ENCODE data around the gene NLRP9. TPM values are rescaled to one million over a fixed set of nuclear protein-coding genes. Genes with fewer than 3 reads are reported as not detected.
A peak's percentile ranks its signal among the peaks of the same experiment; 100 is the strongest.
"Not testable (repeated sequence)": the region's sequence is repeated elsewhere in the genome, so short reads cannot be mapped to it uniquely, and the experiment has no call there.

Gene NLRP9
- total RNA-seq = under 1 TPM in 2 of 6 donors, not detected in 4; 0.09 to 0.12 TPM
- under 1 TPM; 0.04 to 0.05 TPM for polyA plus RNA-seq

DNA sequence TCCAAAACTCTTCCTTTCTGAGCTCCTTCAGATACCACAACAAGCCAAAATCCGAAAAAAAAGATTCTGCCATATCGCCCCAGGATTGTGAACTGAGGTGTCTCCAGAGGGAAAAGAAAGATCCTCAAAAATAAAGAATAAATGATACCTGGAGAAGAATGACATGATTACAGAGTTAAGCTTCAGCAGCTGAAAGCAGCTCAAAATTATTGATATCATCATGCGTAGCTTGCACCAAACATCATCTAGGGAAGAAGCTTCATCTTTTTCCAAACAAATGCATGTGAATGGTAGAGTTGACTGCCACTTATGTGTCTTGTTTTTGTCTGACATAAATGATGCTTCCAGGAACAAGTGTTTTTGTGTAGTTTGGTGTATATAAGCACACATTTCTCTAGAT, at the start of gene NLRP9:
Gene NLRP9 (minus strand): TSS at position 101 of the 400 bp plus-strand sequence. CDS start 28 bp downstream, at position 73.
- DNase-seq = no peak
- H3K36me3 ChIP-seq = no peaks in the 10 kb centered on the region

DNA sequence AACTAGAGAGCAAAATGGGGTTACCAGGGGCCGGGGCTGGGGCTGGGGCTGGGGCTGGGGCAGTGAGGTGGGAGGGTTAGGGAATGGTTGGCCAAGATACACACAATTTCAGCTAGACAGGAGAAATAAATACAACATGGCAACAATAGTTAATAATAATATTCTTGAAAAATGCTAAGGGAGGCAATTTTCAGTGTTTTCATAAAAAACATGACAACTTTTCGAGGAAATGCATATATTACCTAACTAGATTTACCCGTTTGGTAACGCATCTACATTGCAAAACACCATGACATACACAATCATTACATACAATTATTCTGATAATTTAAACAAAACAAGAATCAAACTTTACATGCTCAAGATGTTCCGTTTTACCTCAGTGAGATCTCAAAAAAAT, 42.9 kb upstream of the NLRP9 start:
- Histone ChIP-seq H3K9me3 (no peaks in the 10 kb centered on the region), H3K4me3 (no peak overlapping the region), H3K27ac (no peak overlapping the region), H3K36me3 (no peaks in the 10 kb centered on the region), H3K4me1 (no peaks in the 10 kb centered on the region), H3K27me3 (peaks cover 0 to 4% (median 0%) of the 10 kb centered on the region in 4 donors)
- intact Hi-C loops (cut with DNase I) = no loop called here
- WGBS, 2 donors = 71 to 75% methylated on average over 5 of the region's 5 CpGs
- TF ChIP-seq, protein P1, sequence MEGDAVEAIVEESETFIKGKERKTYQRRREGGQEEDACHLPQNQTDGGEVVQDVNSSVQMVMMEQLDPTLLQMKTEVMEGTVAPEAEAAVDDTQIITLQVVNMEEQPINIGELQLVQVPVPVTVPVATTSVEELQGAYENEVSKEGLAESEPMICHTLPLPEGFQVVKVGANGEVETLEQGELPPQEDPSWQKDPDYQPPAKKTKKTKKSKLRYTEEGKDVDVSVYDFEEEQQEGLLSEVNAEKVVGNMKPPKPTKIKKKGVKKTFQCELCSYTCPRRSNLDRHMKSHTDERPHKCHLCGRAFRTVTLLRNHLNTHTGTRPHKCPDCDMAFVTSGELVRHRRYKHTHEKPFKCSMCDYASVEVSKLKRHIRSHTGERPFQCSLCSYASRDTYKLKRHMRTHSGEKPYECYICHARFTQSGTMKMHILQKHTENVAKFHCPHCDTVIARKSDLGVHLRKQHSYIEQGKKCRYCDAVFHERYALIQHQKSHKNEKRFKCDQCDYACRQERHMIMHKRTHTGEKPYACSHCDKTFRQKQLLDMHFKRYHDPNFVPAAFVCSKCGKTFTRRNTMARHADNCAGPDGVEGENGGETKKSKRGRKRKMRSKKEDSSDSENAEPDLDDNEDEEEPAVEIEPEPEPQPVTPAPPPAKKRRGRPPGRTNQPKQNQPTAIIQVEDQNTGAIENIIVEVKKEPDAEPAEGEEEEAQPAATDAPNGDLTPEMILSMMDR (IDR thresholded peaks at IDR 0.05) = no peak
- ATAC-seq (no peak), DNase-seq (no peak), FAIRE-seq (no peak)

More for the DNA sequence above, at the start of gene NLRP9:
- 83 to 86% methylated on average over 3 of the region's 3 CpGs for WGBS, 2 donors
- TF ChIP-seq, protein P1 (IDR thresholded peaks at IDR 0.05) = no peak
- no peak within 1 kb of the TSS for H3K4me3 ChIP-seq
- H3K27ac ChIP-seq = no peak within 1 kb of the TSS
- intact Hi-C loops (cut with DNase I) = no loop called here
- H3K27me3 ChIP-seq = no peaks in the 10 kb centered on the region
- no peak for ATAC-seq
- no peaks in the 10 kb centered on the region for H3K4me1 ChIP-seq
- FAIRE-seq = no peak
- no peaks in the 10 kb centered on the region for H3K9me3 ChIP-seq

DNA sequence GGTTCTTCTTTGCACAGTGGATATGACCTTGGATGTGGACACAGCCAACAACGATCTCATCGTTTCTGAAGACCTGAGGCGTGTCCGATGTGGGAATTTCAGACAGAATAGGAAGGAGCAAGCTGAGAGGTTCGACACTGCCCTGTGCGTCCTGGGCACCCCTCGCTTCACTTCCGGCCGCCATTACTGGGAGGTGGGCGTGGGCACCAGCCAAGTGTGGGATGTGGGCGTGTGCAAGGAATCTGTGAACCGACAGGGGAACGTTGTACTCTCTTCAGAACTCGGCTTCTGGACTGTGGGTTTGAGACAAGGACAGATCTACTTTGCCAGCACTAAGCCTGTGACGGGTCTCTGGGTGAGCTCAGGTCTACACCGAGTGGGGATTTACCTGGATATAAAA, 40.1 kb upstream of the NLRP9 start:
- ATAC-seq = no peak
- intact Hi-C loops (cut with DNase I) = no loop called here
- WGBS, 2 donors = 55 to 71% methylated on average over 16 of the region's 16 CpGs
- DNase-seq = no peak
- no peak for FAIRE-seq
- H3K36me3 ChIP-seq = no peaks in the 10 kb centered on the region
- H3K4me1 ChIP-seq = no peaks in the 10 kb centered on the region
- H3K9me3 ChIP-seq = no peaks in the 10 kb centered on the region
- H3K27me3 ChIP-seq = peaks cover 0 to 4% (median 0%) of the 10 kb centered on the region in 4 donors
- H3K4me3 ChIP-seq = no peak overlapping the region
- H3K27ac ChIP-seq = no peak overlapping the region
- TF ChIP-seq, protein P1 (IDR thresholded peaks at IDR 0.05) = no peak

DNA sequence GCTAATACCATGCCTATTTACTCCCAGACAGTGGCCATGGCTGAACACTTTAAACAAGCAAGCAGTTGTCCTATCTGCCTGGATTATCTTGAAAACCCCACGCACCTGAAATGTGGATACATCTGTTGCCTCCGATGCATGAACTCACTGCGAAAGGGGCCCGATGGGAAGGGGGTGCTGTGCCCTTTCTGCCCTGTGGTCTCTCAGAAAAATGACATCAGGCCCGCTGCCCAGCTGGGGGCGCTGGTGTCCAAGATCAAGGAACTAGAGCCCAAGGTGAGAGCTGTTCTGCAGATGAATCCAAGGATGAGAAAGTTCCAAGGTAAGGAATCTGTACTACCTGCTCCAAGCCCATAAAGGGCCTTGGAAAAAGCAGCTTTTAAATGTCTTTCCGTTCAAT, 39.3 kb upstream of the NLRP9 start:
- H3K4me1 ChIP-seq = no peaks in the 10 kb centered on the region
- H3K4me3 ChIP-seq = no peak overlapping the region
- TF ChIP-seq, protein P1 (IDR thresholded peaks at IDR 0.05) = peak in 1 of 4 donors; percentile 8
- FAIRE-seq (no peak), ATAC-seq (no peak), DNase-seq (no peak)
- 23 to 32% methylated on average over 7 of the region's 7 CpGs for WGBS, 2 donors
- H3K27me3 ChIP-seq = peaks cover 0 to 4% (median 0%) of the 10 kb centered on the region in 4 donors
- H3K27ac ChIP-seq = no peak overlapping the region
- intact Hi-C loops (cut with DNase I) = no loop called here
- no peaks in the 10 kb centered on the region for H3K9me3 ChIP-seq
- H3K36me3 ChIP-seq = no peaks in the 10 kb centered on the region

DNA sequence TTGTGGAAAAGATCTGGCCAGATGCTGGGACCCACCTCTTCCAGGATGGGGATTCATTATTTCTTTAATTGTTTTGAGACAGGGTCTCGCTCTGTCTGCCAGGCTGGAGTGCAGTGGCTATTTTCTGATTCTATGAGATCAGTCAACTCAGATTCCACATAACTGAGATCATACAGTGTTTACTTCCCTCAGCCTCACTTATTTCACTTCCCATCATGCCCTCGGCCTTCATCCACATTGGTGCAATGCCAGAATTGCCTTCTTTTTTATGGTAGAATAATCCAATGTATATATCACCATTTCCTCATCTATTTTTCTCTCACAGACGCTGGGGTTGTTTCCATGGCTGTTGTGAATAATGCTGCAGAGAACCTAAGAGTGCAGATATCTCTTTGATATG, 31.4 kb upstream of the NLRP9 start:
- DNase-seq; H3K27me3 ChIP-seq; H3K36me3 ChIP-seq; H3K27ac ChIP-seq; intact Hi-C loops (cut with DNase I); H3K4me1 ChIP-seq; FAIRE-seq; H3K9me3 ChIP-seq; H3K4me3 ChIP-seq: not testable (repeated sequence)
- WGBS, 2 donors = 16 to 33% methylated on average over 2 of the region's 3 CpGs
- peak in 1 of 4 donors; percentile 58 for ATAC-seq

DNA sequence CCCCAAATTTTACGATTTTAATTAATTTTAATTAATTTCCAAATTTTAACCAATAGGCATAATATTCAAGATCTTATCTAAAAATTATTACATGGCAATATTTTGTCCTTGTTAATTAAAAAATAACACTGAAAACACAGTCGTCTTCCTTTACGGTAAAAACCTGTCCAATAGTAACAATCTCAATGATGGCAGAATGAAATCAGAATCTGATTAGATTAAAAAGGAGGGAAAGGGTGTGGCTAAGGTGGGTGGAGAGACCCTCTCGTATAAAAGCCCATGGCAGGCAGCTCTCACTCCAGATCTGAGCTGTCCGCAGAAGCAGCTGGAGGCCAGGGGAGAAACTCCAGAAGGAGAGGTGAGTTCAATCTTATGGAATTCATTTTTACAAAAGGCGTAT, 30.6 kb upstream of the NLRP9 start, which contains the start of gene RFPL4AL1:
Gene RFPL4AL1 (plus strand): TSS at position 301 of the 400 bp plus-strand sequence. CDS start 2,687 bp downstream, outside the sequence.
- FAIRE-seq; H3K27ac ChIP-seq; DNase-seq; intact Hi-C loops (cut with DNase I); H3K36me3 ChIP-seq; ATAC-seq; H3K9me3 ChIP-seq; H3K4me1 ChIP-seq; H3K4me3 ChIP-seq; H3K27me3 ChIP-seq: not testable (repeated sequence)
- WGBS, 2 donors = 74 to 88% methylated on average over 5 of the region's 6 CpGs

All from pancreas (tissue), 10 donors.